PC-9 (cell line): ENCODE measurements around the gene SLC25A21.

Source experiments
- CTCF ChIP-seq: fragments of 200-600 bp; sonication (generic); conservative IDR thresholded peaks from 2 replicates; pipeline ENCODE4 v1.6.1; 2017; ENCODE audit warnings: mixed run types, antibody characterized with exemption, mild to moderate bottlenecking, moderate library complexity
- EZH2 ChIP-seq: fragments of 200-600 bp; sonication (generic); IDR thresholded peaks from 2 replicates; pipeline ENCODE4 v1.8.0; 2017; ENCODE audit warnings: antibody characterized with exemption, low read depth

DNA sequence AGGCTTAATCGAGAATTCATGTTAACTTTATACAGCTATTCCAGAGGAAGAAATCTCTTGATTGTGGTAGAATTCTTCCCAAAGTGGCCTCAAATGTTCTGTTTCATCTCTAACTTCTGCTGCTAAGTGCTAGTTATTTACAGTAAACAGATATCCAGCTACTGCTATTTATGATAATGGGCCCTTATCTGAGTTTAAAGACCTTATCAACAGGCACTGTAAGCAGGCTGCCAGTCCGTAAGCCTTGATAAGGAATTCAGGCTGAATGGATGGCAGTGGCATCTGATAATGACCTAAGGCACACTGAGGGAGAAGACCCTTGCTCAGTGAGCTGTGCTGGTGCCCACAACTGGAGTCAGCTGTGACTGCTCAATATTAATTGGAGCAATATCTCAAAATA, 451.7 kb downstream of the SLC25A21 start:
- TF ChIP-seq CTCF (no peak), EZH2 (no peak)
